Inflammatory macrophage treated with lipopolysaccharide for 1 hour (primary cell): ENCODE data around the gene SLC27A5.
"Not testable (repeated sequence)": the region's sequence is repeated elsewhere in the genome, so short reads cannot be mapped to it uniquely, and the experiment has no call there.

Experiments
- DNase-seq, 2 donors: peaks; one replicate each; pipeline ENCODE4 v3.0.0-alpha.2; 2020 to 2022

Gene SLC27A5

GRCh38 chr19:58519355-58520256, 7.8 kb upstream of the SLC27A5 start, which contains the start of gene ZBTB45:
TSS of gene ZBTB45 (minus strand) at chr19:58519810. CDS start at chr19:58517673, 2,137 bp downstream.
- peak; percentile 91 to 93 for DNase-seq

GRCh38 chr19:58519087-58519354, 7.2 kb upstream of the SLC27A5 start:
- peak; percentile 38 to 56 for DNase-seq

- peak; percentile 46 to 52 for DNase-seq
These were observed 6.7 kb upstream of the SLC27A5 start for GRCh38 chr19:58518256-58519086.

DNA sequence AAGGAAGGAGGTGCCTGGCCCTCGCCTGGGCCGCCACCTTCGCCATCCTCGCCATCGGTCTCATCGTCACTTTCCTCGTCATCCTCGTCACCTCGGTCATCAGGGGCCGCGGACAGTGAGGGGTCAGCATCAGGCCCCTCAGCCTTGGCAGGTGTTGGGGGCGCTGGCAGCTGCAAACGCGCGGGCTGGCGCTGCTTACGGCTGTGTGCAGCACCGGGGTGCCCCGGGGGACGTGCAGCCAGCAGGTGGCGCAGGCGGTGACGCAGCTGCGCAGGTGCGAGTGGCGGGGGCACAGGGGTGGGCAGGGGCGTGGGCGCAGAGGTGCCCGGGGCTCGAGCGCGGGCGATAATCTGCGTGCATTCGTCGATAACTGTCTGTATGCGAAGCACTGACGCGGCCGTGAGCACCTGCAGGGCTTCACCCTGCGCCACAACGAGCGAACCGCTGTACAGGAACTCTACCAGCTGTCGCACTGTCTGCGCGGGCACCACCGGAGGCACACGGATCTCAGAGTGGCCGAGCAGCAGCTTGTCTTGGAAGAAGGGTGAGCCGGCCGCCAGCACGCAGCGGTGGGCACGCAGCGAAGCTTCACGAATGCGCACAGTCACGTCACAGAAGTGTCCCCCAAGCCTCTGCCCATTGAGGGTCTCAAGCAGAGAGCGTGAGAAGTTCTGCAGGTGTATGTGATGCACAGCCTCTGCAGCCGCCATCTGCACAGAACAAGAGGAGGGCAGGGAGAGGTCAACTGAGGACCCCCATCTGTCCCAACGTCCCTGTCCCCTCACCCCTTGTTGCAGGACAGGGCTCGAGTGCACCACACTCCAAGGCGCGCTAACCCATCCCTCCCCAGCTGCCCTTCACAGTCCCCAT, 5.4 kb upstream of the SLC27A5 start:
- DNase-seq = no peak

DNA sequence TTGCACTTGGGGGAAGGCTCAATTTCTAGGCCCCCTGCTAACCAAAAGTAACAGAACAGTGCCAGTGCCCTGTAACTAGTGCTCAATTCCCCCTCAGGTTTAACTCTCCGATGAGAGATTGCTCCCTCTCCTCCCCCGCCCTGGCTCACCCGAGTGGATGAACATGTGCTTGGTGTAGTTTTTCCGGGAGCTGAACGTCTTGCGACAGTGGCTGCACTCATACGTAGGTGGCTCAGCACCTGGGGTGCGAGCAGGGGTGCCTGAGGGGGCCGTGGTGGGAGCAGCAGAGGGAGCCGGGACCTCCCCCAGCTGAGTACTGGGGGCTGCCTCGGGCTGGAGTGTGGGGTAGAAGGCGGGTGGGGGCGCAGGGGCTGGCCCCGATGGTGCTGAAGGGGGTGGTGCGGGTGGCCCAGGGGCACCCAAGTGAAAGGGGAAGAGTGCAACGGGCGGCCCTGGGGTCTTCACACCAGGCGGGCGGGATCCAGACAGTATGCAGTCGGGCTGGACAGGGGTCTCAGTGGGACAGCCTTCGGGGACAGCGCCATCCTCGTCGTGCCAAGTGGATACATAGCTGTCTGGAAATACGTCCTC, 4.5 kb upstream of the SLC27A5 start:
- DNase-seq = no peak

GRCh38 chr19:58515259-58515658, 3.5 kb upstream of the SLC27A5 start:
- DNase-seq = no peak

DNA sequence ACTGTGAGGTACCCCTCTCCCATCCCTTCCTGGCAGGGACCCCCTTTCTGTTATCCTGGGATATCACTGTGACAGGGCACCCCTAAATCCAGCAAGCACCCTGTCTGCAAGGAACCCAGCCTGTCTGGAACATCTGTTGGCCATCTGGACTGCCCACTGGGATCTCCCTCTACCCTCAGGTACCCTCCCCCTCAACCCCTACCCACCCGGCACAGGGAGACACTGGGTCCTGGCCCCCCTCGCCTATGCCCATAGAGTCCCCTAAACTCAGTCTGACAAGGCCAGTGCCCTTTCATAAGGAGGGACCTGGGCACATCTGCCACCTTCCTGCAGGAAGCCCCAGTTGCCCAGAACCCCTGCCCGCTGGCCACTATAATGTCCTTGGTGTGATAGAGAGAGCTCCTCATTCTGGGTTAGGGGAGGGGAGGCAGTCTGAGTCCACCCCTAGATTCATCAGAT, 2.8 kb upstream of the SLC27A5 start:
- no peak for DNase-seq

DNA sequence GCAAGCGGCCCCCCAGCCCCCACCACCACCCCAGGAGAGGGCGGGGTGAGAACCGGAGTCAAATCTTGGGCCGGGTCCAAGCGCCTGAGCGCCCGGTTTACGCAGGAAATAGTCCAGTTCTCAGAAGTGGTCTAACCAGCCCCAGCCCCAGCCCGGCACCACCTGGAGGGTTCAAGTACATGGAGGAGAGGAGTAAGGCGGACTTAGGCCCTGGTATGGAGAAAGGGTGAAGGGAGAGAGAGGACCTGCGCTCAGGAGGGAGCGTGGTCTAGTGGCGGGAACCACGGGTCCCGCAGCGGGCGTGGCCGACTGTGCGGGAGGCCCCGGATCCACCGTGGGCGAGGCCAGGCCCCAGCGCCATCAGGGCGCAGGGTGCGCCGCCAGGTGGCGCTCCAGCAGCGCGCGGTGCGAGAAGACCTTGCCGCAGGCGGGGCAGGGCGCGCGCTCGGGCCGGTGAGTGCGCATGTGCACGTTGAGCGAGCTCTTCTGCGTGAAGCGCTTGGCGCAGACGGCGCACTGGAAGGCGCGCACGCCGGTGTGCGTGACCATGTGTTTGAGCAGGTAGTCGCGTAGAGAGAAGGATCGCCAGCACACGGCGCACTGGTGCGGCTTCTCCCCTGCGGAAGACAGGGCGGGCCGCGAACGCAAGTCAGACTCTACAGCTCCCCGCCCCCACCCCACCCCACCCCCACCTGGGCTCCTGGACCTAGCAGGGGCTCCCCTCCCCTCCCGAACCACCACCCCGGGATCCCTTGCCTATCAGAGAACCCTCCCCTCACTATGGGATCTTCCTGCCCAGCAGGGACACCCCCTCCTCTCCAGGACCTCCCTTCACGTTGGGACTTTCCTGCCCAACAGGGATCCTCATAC, 2.1 kb upstream of the SLC27A5 start:
- DNase-seq = peak; percentile 86 to 96

DNA sequence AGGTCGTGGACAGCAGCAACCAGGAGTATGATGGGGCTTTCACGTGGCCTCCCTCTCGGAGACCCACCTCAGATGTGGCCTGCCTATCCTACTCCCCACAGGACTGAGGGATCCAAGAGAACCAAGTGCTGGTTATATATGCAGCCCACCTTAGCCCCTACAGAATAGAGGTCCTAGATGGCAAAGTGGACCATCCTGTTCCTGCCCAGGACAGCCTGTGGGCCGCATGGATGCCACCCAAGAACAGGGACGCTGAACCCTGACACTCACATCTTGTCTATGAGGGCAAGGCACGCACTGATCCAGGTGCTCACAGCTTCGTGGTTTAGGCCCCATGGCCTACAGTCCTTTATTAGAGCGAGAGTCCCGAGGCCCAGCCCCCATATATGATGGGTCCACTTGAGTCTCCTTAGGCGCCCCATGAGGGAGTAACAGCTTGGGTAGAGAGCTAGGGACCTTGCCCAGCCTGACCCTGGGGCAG, 1.5 kb upstream of the SLC27A5 start:
- DNase-seq = no peak

DNA sequence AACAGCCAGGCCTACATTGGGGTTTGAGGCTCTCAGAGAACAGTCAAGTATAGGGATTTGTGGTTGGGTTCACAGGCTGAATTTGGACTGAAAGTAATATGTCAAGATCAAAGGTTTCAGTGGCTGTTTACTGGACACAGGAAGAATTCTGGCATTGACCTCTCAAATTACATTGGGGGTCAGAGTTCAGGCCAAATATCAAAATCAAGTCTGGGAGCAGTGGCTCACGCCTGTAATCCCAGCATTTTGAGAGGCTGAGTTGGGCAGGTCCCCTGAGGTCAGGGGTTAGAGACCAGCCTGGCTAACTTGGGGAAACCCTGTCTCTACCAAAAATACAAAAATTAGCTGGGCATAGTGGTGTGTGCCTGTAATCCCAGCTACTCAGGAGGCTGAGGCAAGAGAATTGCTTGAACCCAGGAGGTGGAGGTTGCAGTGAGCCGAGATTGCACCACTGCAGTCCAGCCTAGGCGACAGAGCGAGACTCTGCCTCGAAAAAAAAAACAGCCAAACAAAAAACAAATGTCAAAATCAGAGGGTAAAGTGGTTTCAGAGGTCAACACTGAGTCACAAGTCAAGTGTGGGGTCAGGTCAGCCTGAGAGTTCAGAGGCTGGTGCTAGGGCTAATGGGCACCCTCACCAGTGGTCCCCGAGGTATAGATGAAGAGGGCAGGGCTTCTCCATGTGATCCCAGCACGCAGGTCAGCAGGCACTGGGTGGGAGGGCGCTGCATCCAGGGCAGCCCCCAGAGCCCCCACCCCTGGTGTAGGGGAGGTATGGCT, 1.5 kb downstream of the SLC27A5 start:
- no peak for DNase-seq

- DNase-seq = no peak
These were observed 2.1 kb downstream of the SLC27A5 start for GRCh38 chr19:58509731-58510083.

- DNase-seq = not testable (repeated sequence)
These were observed 4.1 kb downstream of the SLC27A5 start for GRCh38 chr19:58507602-58508223.

DNA sequence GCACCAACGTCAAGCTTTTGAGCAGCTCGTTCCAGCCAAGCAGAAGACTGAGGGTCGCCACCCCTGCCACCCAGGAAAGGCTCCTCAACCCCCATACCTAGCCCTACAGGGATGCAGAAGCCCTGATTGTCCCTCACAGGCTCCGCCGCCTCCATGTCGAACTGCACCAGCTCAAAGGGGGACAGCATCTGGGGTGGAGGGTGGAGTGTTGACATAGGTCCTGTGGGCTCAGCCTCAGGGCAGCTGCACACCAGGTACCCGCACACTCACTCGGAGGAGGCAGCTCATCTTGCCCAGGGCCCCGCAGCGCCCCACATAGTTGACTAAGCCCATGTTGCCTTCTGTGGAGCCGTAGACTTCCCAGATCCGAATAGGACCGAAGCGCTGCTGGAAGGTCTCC, 11.6 kb downstream of the SLC27A5 start:
- no peak for DNase-seq

GRCh38 chr19:58499021-58499927, 12.5 kb downstream of the SLC27A5 start:
- DNase-seq = peak; percentile 100

- no peak for DNase-seq
These were observed 13.3 kb downstream of the SLC27A5 start for GRCh38 chr19:58498316-58499020.

GRCh38 chr19:58497634-58498170, 14.1 kb downstream of the SLC27A5 start:
- DNase-seq = no peak

DNA sequence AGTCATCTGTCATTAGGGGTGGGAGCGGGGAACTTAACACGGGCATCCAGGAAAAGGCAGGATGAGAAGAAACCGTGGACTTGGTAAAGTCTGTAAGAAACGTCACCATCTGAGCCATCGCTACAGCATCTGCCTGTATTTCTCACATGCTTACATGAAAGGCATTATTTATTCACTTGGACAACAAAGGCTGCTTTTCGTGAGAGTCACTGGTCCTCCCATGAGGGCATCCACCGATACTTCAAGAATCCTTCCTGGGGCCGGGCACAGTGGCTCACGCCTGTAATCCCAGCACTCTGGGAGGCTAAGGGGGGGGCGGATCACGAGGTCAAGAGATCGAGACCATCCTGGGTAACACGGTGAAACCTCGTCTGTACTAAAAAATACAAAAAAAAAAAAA, 19.5 kb downstream of the SLC27A5 start:
- no peak for DNase-seq

DNA sequence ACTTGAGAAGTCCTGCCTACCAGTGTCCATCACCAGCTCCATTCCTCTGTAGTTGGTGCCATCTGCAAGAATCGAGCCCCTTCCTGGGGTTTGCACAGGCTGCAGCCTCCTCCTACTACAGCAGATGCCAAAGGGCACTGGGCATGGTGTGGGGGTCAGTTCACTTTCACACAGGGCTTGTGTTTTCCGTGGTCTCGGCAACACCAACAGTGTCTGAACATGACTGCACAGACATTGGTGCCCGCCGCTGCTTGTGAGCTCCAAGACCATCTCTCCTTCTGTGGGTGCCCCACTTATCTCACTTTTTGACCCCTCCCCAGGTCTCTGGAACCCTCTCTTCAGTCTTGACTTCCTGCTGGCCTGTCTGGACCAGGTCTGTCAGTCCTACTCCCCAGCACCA, 20.4 kb downstream of the SLC27A5 start:
- DNase-seq = no peak
